GM18951 (cell line): ENCODE results near the gene CDX2.

Source experiments
- POLR2A ChIP-seq: IDR thresholded peaks from 4 replicates; pipeline ENCODE4 v1.6.1; 2011; ENCODE audit warnings: mild to moderate bottlenecking; ENCODE audit not compliant: insufficient read length, insufficient read depth; ENCODE audit errors: extremely low read depth
- in situ Hi-C: fragments of 300-500 bp; cut with MboI; formaldehyde crosslinking; loops from one replicate; pipeline ENCODE4 v1.12.0; 2022; ENCODE audit warnings: low sequenced_read_pairs, mixed read lengths, inconsistent platforms; ENCODE audit not compliant: unreplicated experiment

Gene CDX2

DNA sequence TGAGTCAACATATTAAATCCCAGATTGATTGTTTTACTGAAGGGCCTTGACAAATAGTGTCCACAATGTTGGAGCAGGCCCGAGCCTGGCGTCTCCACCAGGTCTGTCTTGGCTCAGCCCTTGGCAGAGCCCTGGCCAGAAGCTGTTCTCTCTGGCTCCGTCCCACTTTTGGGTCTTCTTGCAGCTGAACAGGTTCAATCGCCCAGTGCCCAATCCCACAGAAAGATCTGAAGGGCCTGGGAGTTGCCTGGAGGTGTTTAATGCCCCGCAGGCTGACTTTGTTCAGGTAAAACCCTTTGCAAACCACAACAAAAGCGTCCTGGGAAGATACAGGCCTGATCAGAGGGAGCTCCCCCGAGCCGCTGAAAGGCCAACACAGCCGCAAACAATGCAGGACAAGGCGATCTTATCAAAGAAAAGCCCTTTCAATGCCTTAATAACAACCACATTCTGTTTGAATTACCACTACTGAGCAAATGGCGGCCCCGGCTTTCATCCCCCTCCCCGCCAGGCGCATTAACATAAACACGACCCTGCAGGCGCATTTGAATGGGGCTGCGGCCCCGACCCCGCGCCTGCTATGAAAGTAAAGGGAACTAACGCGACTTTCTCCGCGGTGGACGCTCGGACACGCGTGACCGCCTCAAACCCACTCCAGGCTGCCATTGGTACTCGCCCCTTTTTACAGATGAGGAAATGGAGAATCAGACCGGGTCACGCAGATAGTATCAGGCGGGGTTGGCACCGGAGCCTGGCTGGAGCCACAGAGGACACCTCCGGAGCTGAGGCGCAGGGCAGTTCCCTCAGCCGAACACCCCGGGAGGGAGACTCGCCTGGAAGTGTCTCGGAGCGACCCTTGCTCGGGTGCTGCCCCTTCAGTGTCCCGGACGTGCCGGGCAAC is 3.1 kb downstream of the CDX2 start:
- no peak for TF ChIP-seq POLR2A
- in situ Hi-C loops = loop anchor here (25.0 kb wide), 1 partner anchor 579 kb away; no protein-coding TSS in a partner anchor

DNA sequence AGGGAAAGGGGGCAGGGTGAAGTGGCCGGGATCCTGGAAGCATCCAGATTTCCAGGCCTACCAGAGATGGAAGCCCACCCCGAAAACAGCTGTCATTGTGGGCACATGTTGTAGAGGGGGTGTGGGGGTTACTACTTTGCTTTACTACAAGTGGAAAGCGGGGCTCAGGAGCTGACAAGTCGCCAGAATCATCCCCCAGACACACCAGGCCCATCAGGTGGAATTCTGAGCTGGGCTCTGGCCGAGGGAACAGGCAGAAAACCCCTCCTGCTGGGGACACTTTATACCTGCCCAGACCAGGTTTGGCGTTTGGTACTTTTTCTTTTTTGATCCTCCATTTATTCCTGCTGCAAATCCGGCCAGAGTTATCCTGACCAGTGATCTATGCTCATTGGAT is 3.8 kb downstream of the CDX2 start:
- no peak for TF ChIP-seq POLR2A
- in situ Hi-C loops = loop anchor here (25.0 kb wide), 1 partner anchor 578 kb away; no protein-coding TSS in a partner anchor

DNA sequence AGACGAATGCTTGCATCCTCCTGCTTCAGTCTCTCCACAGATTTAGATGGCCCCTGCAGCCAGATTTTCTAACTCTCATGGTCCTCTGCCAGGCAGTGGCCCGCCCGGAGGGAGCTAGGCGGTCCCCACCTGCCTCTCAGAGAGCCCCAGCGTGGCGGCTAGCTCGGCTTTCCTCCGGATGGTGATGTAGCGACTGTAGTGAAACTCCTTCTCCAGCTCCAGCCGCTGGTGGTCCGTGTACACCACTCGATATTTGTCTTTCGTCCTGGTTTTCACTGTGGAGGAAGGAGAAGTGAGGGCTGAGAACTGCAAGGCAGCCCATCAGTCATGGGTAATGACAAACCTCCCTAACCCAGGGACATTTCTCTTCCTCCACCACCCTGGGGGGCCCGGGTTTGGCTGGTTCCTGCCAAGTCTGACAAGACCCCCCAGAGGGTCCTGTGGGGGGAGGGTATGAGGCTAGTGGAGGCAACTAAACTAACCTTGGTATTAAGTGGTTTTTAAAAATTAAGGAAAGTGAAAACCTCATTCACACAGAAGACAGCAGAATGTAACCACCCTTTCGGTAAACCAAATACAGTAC is 4.3 kb downstream of the CDX2 start:
- TF ChIP-seq POLR2A = no peak
- in situ Hi-C loops = loop anchor here (25.0 kb wide), 1 partner anchor 578 kb away; no protein-coding TSS in a partner anchor

GRCh38 chr13:27964206-27964605 is 4.9 kb downstream of the CDX2 start:
- in situ Hi-C loops = loop anchor here (25.0 kb wide), 1 partner anchor 577 kb away; no protein-coding TSS in a partner anchor

- no peak for TF ChIP-seq POLR2A
- in situ Hi-C loops = loop anchor here (25.0 kb wide), 1 partner anchor 576 kb away; no protein-coding TSS in a partner anchor
These were observed 5.6 kb downstream of the CDX2 start for GRCh38 chr13:27963491-27963890.

DNA sequence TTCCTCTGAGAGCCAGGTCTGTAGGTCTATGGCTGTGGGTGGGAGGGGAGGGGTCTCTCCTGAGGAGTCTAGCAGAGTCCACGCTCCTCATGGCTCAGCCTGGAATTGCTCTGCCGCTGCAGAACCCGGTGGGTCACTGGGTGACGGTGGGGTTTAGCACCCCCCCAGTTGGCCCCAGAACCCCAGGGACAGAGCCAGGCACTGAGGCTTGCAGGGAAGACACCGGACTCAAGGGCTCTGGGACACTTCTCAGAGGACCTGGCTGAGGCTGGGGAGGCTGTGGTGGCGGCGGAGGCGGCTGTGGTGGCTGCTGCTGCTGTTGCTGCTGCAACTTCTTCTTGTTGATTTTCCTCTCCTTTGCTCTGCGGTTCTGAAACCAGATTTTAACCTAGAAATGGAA is 6.1 kb downstream of the CDX2 start:
- TF ChIP-seq POLR2A = no peak
- in situ Hi-C loops = loop anchor here (25.0 kb wide), 1 partner anchor 576 kb away; no protein-coding TSS in a partner anchor

- in situ Hi-C loops = loop anchor here (25.0 kb wide), 1 partner anchor 575 kb away; no protein-coding TSS in a partner anchor
- no peak for TF ChIP-seq POLR2A
These were observed 6.8 kb downstream of the CDX2 start for GRCh38 chr13:27962128-27962841.

DNA sequence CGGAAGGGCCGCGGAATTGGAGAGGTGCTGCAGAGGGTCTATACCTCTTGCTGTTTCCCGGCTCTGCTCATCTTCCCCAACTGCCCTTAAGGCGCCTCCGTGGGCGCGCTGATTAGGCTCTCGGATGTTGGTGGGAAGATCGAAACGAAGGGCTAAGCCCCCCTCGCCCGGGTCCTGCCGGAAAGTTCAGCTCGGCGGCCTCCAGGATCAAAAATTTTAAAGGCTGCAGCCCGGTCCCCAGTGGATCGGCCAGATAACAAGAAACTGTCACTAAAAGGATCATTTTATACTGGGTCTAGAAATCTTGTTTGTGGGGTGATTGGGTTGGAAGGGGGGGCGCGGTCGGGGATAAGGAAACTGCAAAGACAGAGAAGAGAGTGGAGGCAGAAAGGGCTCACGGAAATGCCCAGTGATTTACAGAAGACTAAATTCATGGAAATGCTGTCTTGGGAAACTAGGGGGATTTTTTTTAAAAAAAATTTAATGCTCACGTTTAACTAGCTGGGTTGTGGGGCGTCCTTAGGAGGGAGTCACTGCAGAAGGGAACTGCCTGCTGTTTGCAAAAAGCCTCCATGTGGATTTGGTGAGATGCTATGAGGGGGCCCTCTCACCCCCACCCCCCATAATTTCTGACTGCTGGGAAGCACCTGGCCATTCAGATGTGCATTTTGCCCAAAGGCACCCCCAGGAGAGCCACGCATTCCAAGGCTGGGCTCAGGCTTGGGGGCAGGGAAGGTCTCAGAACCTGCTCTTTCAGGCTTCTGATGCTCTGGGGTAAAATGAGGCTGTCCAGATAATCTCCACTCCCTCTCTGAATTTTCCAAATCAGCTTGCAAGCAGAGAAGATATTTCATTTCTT is 7.7 kb downstream of the CDX2 start:
- TF ChIP-seq POLR2A = no peak
- in situ Hi-C loops = loop anchor here (25.0 kb wide), 1 partner anchor 574 kb away; no protein-coding TSS in a partner anchor

DNA sequence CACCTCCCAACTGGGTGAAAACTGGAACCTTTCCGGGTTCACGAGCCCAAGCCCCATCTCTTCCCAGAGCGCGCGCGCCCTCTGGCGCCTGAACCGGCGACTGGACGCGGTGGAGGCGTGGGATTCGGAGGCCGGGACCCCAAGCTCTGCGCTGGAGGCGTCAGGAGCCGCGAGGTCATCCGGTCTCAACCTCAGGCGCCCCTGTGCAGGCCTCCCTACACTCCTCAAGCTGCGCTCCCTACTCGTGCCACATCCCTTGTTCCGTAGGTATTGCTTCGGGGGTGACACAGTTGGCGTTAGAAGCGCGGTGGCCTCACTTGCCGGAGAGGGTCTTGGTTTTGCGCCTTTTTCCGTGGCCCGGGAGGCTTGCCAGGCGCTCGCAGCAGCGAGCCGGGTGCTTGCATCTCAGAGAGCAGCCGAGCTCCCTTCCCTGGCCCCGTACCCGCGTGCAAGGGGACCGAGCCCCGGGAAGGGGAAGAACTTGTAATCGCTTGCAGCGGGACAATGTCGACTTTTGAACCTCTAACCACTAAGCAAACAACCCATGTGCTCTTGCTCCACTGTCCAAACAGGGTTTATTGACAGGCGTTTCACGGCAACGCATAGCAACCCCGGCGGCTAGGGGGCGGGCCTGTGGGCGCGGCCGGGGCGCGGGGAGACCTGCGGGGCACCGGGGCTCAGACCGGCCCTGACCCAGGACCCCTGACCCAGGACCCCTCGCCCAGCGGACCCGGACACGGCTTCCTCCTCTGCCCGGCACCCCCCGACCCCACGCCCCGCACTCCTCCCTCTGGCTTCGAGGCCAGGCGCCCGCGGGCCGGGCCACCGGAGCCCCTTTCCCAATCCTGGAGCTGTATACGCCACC is 8.5 kb downstream of the CDX2 start:
- in situ Hi-C loops = loop anchor here (25.0 kb wide), 1 partner anchor 573 kb away; no protein-coding TSS in a partner anchor
- TF ChIP-seq POLR2A = no peak

- in situ Hi-C loops = loop anchor here (25.0 kb wide), 1 partner anchor 573 kb away; no protein-coding TSS in a partner anchor
- no peak for TF ChIP-seq POLR2A
These were observed 9.1 kb downstream of the CDX2 start for GRCh38 chr13:27959976-27960361.

DNA sequence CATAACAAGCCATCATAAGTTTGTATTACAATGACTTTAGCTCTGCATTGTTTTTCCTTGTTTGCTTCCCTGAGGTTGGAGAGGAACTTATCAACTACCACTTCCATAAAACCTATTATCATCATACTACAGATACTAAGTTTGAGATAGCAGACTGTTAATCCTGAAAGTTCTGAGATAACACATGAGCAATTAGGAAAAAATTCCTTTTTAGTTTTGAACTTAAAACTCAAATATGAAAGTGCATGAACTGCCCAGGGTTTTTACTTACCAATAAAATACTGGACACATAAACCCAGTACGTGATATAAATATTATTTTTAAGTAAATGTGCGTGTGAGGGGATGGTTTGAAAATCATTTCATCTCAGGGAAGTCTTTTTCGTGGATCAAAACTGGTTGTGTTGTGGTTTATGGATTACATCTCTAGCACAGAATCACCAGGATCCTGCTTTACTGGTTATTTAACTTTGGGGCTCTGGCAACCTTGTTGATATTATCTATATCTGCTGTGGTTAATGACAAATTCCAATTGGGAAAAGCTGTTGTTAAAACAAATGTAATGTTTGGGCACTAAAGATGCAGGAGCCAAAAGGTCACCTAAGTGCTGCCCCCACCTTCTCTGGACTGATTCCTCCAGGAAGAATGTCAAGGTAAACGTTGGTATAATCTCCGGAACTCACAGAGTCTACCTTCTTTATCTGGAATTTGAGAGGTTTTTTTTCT is 12.4 kb downstream of the CDX2 start:
- in situ Hi-C loops = loop anchor here (25.0 kb wide), 1 partner anchor 569 kb away; no protein-coding TSS in a partner anchor
- no peak for TF ChIP-seq POLR2A
